Nephron progenitor cell (in vitro differentiated cells): Measurements from ENCODE around the gene INSRR.
A peak's percentile ranks its signal among the peaks of the same experiment; 100 is the strongest.

Experiments used
- DNase-seq: peaks from one replicate; pipeline ENCODE4 v3.0.0; 2021
- H3K27ac Mint-ChIP-seq: 2 replicates; pipeline ENCODE4 v1.8.0; 2021; ENCODE audit warnings: mild to moderate bottlenecking, moderate library complexity, mixed read lengths
- H3K27me3 Mint-ChIP-seq: 2 replicates; pipeline ENCODE4 v1.8.0; 2021; ENCODE audit warnings: mild to moderate bottlenecking, low read depth, mixed read lengths; ENCODE audit not compliant: poor library complexity
- H3K36me3 Mint-ChIP-seq: 2 replicates; pipeline ENCODE4 v1.8.0; 2021; ENCODE audit warnings: low read depth, mixed read lengths
- H3K4me1 Mint-ChIP-seq: 2 replicates; pipeline ENCODE4 v1.8.0; 2021; ENCODE audit warnings: mixed read lengths
- H3K4me3 Mint-ChIP-seq: 2 replicates; pipeline ENCODE4 v1.8.0; 2021; ENCODE audit warnings: mild to moderate bottlenecking, moderate library complexity, mixed read lengths
- H3K9me3 Mint-ChIP-seq: 2 replicates; pipeline ENCODE4 v1.8.0; 2021; ENCODE audit warnings: mild to moderate bottlenecking, moderate library complexity, mixed read lengths
- CTCF ChIP-seq: fragments of 200-600 bp; sonication (generic); IDR thresholded peaks from 2 replicates; pipeline ENCODE4 v1.5.0; 2021; ENCODE audit warnings: antibody characterized with exemption

The INSRR gene

DNA sequence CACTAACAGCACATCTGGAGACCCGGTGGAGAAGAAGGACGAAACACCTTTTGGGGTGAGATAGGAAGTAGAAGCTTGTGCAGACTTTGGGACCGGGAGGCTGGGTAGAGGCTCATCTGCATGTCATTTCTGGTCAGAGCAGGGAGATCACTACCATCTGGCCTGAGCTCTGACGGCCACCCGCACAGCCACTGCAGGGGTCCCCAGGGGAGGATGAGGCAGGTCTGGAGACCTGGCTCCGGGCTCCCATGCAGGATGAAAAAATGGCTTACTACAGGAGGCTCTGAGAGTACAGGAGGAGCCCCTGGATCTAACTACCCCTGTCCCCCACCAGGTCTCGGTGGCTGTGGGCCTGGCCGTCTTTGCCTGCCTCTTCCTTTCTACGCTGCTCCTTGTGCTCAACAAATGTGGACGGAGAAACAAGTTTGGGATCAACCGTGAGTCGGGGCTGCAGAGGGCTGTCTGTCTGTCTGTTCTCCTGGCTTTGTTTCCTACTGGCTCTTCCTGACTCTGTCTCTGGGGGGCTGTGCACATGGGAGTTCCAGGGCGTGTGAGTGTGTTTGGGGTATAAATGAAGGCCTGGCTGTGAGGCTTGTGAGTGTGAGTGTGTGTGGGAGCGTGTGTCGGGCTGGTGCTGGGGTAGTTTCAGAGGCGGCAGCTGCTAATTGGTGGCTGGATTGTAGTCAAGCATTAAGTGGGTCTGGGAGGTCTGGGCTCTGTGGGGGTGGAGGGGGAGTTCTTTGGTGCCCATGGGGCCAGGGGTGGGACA lies 15.8 kb upstream of the INSRR start:
- peak overlapping the region; percentile 7 for H3K27ac Mint-ChIP-seq
- TF ChIP-seq CTCF = no peak
- no peaks in the 10 kb centered on the region for H3K9me3 Mint-ChIP-seq
- H3K4me1 Mint-ChIP-seq = peaks cover 59% of the 10 kb centered on the region
- H3K27me3 Mint-ChIP-seq = peaks cover 43% of the 10 kb centered on the region
- DNase-seq = no peak
- H3K4me3 Mint-ChIP-seq = no peak overlapping the region
- no peaks in the 10 kb centered on the region for H3K36me3 Mint-ChIP-seq

DNA sequence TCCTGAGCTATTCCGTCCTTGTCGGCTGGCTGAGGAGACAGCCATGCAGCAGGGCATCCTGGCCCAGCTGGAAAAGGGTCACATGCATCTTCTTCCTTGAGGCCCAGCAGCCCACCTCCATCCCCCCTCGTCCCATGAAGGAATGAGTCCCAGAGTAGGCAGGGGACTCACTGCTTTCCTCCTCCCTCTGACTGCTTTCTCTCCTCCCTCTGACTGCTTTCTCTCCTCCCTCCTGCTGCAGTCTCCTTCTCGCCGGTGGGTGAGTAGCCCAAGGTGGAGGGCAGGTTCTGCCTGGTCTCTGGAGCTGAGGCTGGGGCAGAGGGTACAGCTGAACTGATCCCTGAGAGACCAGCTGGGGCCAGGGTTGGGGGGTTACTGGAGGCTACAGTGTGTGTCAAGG lies 15.2 kb upstream of the INSRR start:
- Mint-ChIP-seq H3K27ac (no peak overlapping the region), H3K36me3 (no peaks in the 10 kb centered on the region), H3K27me3 (peaks cover 42% of the 10 kb centered on the region), H3K4me3 (no peak overlapping the region), H3K9me3 (no peaks in the 10 kb centered on the region), H3K4me1 (peaks cover 59% of the 10 kb centered on the region)
- no peak for TF ChIP-seq CTCF
- DNase-seq = no peak

DNA sequence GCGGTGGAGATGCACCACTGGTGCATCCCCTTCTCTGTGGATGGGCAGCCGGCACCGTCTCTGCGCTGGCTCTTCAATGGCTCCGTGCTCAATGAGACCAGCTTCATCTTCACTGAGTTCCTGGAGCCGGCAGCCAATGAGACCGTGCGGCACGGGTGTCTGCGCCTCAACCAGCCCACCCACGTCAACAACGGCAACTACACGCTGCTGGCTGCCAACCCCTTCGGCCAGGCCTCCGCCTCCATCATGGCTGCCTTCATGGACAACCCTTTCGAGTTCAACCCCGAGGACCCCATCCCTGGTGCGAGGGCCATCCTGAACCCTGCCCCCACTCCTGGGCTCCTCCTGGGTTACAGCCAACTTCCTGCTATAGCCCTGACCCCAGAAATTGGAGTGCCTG lies 14.7 kb upstream of the INSRR start:
- peaks cover 59% of the 10 kb centered on the region for H3K4me1 Mint-ChIP-seq
- H3K4me3 Mint-ChIP-seq = no peak overlapping the region
- TF ChIP-seq CTCF = no peak
- peaks cover 38% of the 10 kb centered on the region for H3K27me3 Mint-ChIP-seq
- no peak overlapping the region for H3K27ac Mint-ChIP-seq
- DNase-seq = no peak
- no peaks in the 10 kb centered on the region for H3K9me3 Mint-ChIP-seq
- no peaks in the 10 kb centered on the region for H3K36me3 Mint-ChIP-seq

GRCh38 chr1:156869455-156869854 lies 10.5 kb upstream of the INSRR start:
- Mint-ChIP-seq H3K36me3 (no peaks in the 10 kb centered on the region), H3K4me3 (no peak overlapping the region), H3K4me1 (peaks cover 76% of the 10 kb centered on the region), H3K27ac (no peak overlapping the region), H3K9me3 (no peaks in the 10 kb centered on the region), H3K27me3 (peaks cover 30% of the 10 kb centered on the region)
- no peak for TF ChIP-seq CTCF
- no peak for DNase-seq

DNA sequence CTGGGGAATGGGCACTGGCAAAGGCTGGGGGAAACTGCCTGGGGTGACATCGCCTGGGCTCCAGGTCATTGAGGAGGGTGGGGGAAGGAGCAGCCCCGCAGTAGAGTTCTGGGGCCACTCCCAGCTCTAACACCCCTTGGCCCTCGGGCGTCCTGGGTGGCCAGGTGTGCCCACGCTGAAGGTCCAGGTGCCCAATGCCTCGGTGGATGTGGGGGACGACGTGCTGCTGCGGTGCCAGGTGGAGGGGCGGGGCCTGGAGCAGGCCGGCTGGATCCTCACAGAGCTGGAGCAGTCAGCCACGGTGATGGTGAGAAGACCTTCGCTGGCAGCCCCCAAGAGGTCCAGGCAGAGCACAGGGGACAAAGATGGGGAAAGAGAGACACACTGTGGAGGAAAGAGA lies 9.4 kb upstream of the INSRR start:
- Mint-ChIP-seq H3K36me3 (no peaks in the 10 kb centered on the region), H3K4me3 (no peak overlapping the region), H3K9me3 (no peaks in the 10 kb centered on the region), H3K27ac (no peak overlapping the region), H3K4me1 (peaks cover 77% of the 10 kb centered on the region), H3K27me3 (peaks cover 36% of the 10 kb centered on the region)
- no peak for DNase-seq
- no peak for TF ChIP-seq CTCF
